ENCODE measurements around the gene CERKL.

DNA sequence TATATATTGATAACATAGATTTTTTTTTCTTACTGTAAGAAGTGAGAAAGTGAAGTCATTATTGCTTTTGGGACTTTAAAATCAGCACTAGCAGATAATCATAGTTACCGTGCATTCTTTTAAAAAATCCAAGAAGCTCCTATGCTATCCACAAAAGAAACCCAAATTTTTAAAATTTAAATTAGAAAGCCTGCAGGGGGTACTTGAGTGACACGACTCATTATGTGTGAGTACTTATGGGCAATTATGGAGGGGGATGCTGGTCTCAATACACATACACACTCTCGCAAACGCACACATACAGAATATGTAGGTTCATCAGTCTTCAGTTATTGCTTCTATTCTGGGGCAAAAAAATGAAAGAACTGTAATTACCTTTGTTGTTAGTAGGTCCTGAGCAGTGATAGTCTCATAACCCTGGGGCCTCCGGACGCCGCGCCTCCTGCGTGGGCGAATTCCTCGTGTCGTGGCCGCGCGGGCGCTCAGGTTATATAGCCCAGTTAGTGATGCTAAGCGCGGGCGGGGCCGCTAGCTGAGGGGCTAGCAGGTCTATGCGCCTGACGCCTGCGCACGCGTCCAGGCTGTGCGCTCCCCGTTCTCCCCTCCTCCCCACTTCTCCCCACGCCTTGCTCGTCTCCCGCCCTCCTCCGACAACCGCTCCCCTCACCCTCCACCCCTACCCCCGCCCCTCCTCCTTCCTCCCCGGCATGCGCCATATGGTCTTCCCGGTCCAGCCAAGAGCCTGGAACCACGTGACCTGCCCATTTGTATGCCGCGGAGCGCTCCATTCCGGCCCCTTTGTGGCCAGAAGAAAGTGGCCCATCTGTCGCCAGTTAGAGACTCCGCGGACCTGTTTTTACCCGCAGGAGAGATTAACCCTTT, 23.4 kb upstream of the CERKL start, which contains the start of gene NEUROD1:
- TF ChIP-seq, protein P1, sequence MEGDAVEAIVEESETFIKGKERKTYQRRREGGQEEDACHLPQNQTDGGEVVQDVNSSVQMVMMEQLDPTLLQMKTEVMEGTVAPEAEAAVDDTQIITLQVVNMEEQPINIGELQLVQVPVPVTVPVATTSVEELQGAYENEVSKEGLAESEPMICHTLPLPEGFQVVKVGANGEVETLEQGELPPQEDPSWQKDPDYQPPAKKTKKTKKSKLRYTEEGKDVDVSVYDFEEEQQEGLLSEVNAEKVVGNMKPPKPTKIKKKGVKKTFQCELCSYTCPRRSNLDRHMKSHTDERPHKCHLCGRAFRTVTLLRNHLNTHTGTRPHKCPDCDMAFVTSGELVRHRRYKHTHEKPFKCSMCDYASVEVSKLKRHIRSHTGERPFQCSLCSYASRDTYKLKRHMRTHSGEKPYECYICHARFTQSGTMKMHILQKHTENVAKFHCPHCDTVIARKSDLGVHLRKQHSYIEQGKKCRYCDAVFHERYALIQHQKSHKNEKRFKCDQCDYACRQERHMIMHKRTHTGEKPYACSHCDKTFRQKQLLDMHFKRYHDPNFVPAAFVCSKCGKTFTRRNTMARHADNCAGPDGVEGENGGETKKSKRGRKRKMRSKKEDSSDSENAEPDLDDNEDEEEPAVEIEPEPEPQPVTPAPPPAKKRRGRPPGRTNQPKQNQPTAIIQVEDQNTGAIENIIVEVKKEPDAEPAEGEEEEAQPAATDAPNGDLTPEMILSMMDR (IDR thresholded peaks at IDR 0.05): no peak
- peak; percentile 17 for TF ChIP-seq EZH2phosphoT487 (IDR thresholded peaks at IDR 0.05)
